Cerebellar nuclear complex (tissue), 1 donor: ENCODE data around the gene KCNQ1.

ENCODE experiments used
- DNase-seq, 2 experiments: peaks; one replicate each; lab custom pipeline; 2025; lab: John Stamatoyannopoulos, UW

The KCNQ1 gene

GRCh38 chr11:2647953-2648352 is 203.1 kb downstream of the KCNQ1 start:
- DNase-seq, result no peak

DNA sequence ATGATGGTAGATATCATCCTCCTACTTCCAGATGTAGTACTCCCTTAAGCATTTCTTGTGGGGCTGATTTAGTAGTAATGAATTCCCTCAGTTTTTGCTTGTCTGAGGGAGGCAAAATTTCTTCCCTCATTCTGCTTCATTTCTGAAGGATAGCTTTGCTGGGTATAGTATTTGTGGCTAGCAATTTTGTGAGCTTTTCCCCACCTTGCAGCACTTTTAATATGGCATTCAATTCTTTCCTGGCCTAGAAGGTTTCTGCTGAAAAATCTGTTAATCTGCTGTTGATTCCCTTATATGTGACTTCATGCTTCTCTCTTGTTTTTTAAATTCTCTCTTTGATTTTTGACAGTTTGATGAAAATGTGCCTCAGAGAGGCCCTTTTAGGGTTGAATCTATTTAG is 204.6 kb downstream of the KCNQ1 start:
- DNase-seq, result no peak

GRCh38 chr11:2649848-2650247 is 205.0 kb downstream of the KCNQ1 start:
- no peak for DNase-seq

DNA sequence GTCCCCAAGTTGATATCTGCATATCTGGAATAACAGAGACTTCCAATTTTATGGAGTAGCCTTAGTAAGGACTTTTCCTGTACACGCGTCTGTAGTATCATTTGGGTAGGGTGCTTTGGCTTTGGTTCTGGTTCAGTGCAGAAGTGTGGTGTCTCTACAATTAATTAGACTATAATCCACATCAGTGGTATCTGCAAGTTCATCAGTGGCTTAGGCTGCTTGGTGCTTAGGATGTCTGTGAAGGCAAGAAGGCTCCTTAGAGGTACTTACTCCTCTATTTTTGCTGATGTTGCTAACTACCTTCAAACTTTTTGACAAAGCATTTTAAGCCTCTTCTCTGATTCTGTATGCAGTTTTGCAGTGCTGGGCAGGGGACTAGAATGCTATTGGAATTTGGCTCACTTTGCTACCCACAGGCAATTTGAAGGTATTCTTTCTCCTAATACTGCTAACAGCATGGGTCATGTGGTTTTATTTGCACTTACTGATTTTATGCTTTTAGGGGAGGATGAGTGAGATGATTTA is 205.6 kb downstream of the KCNQ1 start:
- DNase-seq, result no peak

DNA sequence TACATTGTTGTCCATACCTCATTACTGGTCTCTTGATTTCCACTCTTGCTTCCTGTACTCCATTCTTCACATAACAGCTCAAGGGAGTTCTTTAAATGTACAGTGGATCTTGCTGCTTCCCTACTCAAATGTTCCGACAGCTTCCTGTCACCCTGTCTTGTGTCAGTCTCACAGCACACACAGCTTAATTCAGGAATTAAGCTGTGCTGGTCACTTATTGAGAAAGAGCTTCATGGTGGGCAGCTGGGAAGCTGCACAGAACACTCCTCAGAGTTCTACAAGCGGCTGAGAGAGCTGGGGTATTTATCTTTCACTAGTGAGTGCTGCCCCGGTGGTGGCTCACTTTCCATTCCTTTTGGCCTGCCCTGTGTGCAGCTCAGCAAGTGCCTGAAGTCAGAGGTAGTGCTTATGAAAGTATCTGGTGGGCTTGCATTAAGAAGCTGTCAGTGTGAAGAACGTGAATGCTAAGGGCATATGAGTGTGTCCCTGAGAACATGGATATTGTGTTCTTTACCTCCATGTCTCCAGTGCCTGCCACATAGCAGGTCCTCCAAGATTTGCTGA is 206.3 kb downstream of the KCNQ1 start:
- no peak for DNase-seq

DNA sequence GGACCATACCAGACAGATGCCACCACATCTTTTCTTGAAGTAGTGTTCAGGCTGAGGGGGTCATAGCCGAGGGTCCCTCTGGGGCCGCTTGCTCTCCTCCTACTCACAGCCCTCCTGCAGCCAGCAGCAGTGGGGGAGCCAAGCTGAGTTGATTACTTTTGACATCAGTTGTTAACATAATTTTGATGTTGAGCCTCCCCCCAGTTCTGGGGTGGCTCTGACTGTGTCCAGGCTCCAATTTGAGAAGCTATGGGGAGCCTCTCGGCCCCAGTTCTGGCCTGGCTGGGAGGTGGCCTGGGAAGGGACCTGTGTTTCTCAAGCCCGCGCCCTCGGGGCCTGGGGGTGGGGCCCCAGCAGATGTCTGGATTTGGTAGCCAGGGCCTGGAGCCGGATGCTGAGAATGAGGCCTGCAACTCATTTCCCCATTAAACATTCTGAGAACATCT is 207.0 kb downstream of the KCNQ1 start:
- no peak for DNase-seq

DNA sequence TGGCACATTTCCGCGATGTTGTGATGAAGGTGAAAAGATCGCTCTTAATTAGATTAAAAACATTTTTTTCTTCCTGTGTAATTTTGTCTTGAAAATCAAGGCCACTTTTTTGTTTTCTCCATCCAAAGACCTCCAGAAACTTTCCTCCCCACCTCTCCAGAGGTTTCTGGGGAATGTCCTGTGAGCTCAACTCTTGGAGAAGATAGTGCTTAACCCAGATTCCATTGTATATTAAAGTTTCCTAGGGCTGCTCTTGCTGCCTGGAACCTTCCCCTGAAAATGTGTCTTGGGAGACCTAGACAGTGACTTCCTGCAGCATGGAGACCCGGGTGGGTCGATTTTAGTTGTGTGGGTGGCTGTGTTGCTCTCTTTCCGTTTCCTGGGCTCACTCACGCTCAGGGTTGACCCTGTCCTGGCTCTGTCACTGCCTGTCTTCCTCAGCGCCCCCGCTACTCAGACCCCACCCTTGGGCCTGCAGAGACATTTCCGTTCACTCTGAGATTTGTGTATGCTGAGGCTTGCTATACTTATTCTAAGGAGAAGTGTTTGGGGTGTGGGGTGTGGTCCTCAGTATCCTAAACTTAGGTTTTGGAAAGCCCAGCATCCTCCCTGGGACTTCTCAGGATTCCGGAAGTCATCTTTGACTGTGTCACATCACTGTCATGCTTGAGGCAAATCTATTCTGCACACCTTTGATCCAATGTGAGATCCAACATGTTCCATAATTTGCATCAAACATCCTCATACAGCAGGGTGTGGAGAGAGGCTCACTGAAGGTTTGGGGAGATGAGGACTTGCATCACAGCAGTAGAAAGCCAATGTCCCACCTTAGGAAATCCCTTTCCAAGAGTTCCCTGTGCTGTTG is 207.8 kb downstream of the KCNQ1 start:
- no peak for DNase-seq

- no peak for DNase-seq
Measured at GRCh38 chr11:2653198-2653551, 208.4 kb downstream of the KCNQ1 start.

DNA sequence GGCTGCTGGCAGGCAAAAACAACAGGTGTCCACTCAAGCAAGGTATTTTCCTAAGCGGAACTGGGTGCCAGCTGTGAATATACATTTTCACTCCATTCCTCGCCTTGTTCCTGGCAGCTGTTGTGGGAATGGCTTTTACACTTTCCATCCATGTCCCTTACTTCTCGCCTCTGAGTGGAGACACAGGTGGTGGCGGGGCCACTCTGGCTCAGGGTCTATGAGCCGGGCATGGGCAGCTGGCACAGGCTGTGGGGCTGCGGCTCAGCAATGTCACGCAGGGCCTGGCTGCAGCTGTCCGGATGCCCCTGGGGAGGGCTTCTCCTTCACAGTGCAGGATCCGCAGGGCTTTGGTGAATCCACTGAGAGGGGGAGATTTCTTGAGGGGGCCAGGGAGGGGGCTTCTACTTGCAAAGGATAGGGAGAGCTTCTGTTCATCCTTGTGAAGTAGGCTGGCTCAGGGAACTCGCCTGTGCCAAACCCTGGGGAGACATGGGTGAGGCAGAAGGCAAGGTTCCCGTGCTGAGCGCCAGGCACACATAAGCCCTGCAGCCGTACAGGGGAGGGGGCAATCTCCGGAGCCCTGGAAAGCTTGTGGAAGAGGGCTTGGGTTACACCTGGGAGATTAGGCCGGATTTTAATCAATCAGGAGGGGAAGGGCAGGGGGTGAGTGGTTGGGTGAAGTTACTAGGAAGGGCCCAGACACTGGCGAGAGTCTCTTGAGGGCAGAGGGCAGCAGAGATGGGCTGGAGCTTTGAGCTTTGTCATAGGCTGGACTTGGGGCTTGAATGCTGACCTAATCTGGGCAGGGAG is 209.3 kb downstream of the KCNQ1 start:
- DNase-seq, result no peak

- DNase-seq, result no peak
Measured at GRCh38 chr11:2655016-2655719, 210.4 kb downstream of the KCNQ1 start.

DNA sequence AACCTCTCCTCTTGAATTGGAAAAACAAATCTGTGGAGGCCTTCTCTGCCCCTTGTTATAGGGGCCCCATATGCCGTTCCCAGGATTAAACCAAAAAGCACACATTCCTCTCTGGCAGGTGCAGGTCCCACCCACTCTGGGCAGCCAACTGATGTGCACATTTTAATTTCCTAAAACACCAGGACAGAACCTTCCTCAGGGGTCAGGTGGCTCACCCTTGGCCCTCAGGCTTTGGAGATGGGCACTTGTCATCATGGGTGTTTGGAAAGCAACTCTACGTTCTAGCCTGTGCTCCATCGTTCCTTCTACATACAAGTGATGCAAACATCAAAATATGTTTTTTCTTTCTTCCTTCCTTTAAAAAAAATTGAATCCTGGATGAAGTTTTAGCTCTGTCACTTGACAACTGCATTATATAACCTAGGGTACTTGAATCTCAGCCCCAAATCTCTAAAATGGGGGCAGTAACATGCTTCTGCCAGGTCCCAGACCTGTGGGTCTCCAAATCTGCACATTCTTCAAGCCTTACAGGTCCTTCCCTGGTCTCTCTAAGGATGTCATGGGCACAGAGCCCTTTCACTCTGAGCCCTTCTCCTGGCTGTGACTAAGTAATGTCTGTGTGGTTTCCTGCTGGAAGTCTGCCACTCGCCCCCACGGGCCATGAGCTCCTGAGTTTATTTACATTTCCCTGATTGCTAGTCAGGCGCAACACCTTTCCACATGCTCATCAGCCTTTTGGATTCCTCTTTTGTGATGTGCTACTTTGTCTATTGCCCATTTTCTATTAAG is 211.2 kb downstream of the KCNQ1 start:
- no peak for DNase-seq

- DNase-seq, result no peak
Measured at GRCh38 chr11:2656859-2657258, 212.1 kb downstream of the KCNQ1 start.

- DNase-seq, result no peak
Measured at GRCh38 chr11:2657697-2658284, 213.0 kb downstream of the KCNQ1 start.

GRCh38 chr11:2660357-2660939 is 215.6 kb downstream of the KCNQ1 start:
- DNase-seq, result no peak

GRCh38 chr11:2661173-2662023 is 216.6 kb downstream of the KCNQ1 start:
- no peak for DNase-seq

DNA sequence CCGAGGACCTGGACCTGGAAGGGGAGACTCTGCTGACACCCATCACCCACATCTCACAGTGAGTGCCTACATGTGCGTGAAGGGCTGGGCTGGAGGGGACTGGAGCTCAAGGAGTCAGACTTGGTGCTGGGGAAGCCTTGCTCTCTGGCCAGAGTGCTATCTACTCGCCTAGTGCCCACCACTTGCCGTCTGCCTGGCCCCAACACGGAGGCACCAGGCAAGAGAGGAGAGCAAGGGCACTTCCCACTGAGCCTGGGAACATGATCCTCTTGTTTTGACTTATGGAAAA is 217.2 kb downstream of the KCNQ1 start:
- DNase-seq, result no peak

- DNase-seq, result no peak
Measured at GRCh38 chr11:2662430-2663299, 217.9 kb downstream of the KCNQ1 start.

DNA sequence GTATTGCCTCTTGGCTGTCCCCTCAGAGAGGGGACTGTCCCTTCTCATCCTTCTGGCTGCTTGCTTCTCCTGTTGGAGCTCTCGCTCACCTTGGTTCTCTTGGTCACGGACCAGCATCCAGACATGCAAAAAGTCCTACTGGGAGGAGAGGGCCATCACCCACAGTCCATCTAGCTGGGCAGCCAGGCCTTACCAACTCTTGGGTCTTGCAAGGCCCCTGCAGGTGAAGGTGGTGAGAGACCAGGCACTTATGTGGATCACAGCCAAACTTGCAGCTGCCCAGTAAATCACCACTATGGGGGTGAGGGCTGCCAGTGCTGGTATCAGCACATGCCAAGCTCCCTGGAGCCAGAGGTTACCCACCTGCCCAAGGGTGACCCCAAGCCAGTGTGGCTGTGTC is 218.7 kb downstream of the KCNQ1 start:
- no peak for DNase-seq

DNA sequence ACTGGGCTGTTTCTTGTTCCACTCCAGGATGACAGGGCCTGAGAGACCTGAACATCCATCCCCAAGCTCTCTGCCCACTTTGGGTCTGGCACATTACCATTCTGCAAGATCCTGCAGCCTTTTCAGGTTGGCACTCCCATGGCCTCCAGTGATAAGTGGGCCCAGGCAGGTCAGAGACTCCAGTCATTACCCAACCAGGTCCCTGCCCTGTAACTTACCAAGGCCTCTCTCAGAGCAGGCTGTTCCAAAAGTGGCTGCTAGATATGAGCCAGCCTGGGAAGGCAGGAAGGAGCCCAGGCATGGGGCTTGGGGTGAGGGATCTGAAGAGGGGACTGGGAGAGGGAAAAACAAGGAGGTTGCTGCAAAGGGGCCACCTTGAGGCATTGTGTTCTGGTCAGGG is 219.1 kb downstream of the KCNQ1 start:
- no peak for DNase-seq
